ENCODE results near the gene FAM237B. TPM values are rescaled to one million over a fixed set of nuclear protein-coding genes. Genes with fewer than 3 reads are reported as not detected.

Gene FAM237B
- total and polyA plus RNA-seq, 2 of the 13 experiments (the other 11 are each of a cell fraction or from before 2014, with no cell fraction given), result not detected

DNA sequence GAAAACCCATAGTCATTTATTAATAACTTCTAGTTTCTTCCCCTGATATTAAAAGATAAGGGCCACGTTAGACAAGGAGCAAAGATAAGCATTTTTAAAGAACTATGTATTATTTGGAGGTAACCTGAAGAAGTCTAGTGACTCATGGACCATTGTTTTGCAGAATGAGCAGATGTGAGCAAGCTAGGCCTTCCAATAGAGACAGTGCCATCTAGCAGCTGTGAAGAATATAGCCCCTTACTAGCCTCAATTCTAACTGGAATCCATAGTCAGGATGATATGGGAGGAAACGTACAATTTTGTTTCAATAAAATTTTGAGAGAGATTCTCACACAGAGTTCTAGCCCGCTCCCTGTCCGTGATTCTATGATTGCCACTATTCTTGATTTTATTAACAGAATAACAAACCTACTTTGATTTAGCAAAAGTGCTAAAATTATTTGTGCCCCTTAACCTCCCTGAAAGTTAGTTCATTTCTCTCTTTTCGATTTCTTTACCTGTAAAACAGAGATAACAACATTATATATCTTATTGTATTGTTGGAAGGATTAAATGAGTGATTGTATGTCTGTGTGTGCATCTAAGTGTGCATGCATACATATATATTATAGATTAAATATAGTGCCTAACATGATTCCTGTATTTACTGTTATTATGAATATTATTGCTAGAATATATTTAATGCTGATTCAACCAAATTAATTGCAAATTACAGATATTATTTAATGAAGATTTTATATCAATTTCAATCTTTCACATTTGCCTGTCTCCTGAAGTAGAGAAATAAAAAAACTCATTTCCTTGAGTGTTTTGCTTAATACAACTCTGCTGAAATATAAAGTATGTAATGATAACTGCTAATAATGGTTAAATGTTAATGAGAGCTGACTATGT, 22.7 kb downstream of the FAM237B start (continued):
- TF ChIP-seq, protein P1, sequence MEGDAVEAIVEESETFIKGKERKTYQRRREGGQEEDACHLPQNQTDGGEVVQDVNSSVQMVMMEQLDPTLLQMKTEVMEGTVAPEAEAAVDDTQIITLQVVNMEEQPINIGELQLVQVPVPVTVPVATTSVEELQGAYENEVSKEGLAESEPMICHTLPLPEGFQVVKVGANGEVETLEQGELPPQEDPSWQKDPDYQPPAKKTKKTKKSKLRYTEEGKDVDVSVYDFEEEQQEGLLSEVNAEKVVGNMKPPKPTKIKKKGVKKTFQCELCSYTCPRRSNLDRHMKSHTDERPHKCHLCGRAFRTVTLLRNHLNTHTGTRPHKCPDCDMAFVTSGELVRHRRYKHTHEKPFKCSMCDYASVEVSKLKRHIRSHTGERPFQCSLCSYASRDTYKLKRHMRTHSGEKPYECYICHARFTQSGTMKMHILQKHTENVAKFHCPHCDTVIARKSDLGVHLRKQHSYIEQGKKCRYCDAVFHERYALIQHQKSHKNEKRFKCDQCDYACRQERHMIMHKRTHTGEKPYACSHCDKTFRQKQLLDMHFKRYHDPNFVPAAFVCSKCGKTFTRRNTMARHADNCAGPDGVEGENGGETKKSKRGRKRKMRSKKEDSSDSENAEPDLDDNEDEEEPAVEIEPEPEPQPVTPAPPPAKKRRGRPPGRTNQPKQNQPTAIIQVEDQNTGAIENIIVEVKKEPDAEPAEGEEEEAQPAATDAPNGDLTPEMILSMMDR (CRISPR knock-in tag; IDR thresholded peaks at IDR 0.05), result peak; percentile 83
- TF ChIP-seq, protein P2, sequence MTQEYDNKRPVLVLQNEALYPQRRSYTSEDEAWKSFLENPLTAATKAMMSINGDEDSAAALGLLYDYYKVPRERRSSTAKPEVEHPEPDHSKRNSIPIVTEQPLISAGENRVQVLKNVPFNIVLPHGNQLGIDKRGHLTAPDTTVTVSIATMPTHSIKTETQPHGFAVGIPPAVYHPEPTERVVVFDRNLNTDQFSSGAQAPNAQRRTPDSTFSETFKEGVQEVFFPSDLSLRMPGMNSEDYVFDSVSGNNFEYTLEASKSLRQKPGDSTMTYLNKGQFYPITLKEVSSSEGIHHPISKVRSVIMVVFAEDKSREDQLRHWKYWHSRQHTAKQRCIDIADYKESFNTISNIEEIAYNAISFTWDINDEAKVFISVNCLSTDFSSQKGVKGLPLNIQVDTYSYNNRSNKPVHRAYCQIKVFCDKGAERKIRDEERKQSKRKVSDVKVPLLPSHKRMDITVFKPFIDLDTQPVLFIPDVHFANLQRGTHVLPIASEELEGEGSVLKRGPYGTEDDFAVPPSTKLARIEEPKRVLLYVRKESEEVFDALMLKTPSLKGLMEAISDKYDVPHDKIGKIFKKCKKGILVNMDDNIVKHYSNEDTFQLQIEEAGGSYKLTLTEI (CRISPR knock-in tag; conservative IDR thresholded peaks at IDR 0.05), result no peak
- peak; percentile 83 for TF ChIP-seq SMC3 (IDR thresholded peaks at IDR 0.05; ENCODE audit: low read length)
- TF ChIP-seq, protein P3, sequence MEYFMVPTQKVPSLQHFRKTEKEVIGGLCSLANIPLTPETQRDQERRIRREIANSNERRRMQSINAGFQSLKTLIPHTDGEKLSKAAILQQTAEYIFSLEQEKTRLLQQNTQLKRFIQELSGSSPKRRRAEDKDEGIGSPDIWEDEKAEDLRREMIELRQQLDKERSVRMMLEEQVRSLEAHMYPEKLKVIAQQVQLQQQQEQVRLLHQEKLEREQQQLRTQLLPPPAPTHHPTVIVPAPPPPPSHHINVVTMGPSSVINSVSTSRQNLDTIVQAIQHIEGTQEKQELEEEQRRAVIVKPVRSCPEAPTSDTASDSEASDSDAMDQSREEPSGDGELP (IDR thresholded peaks at IDR 0.05; ENCODE audit: borderline replicate concordance, low read depth), result peak; percentile 15; the same call in 1 of the 2 replicates
- no peak for TF ChIP-seq ZFP1 (CRISPR knock-in tag; IDR thresholded peaks at IDR 0.05)
- no peak for TF ChIP-seq ZNF33A (CRISPR knock-in tag; IDR thresholded peaks at IDR 0.05; ENCODE audit: borderline replicate concordance)
- peak; percentile 86 for TF ChIP-seq STAG1 (CRISPR knock-in tag; IDR thresholded peaks at IDR 0.05)
- TF ChIP-seq ZIK1 (CRISPR knock-in tag; IDR thresholded peaks at IDR 0.05; ENCODE audit: borderline replicate concordance, low read depth), result no peak
- no peak for TF ChIP-seq TBL1XR1 (IDR thresholded peaks at IDR 0.05; ENCODE audit: borderline replicate concordance, low read length, partially characterized antibody)
- no peak for TF ChIP-seq ZNF670 (CRISPR knock-in tag; IDR thresholded peaks at IDR 0.05; ENCODE audit: borderline replicate concordance)
- TF ChIP-seq ZNF615 (CRISPR knock-in tag; IDR thresholded peaks at IDR 0.05; ENCODE audit: borderline replicate concordance), result no peak
- TF ChIP-seq, protein P4, sequence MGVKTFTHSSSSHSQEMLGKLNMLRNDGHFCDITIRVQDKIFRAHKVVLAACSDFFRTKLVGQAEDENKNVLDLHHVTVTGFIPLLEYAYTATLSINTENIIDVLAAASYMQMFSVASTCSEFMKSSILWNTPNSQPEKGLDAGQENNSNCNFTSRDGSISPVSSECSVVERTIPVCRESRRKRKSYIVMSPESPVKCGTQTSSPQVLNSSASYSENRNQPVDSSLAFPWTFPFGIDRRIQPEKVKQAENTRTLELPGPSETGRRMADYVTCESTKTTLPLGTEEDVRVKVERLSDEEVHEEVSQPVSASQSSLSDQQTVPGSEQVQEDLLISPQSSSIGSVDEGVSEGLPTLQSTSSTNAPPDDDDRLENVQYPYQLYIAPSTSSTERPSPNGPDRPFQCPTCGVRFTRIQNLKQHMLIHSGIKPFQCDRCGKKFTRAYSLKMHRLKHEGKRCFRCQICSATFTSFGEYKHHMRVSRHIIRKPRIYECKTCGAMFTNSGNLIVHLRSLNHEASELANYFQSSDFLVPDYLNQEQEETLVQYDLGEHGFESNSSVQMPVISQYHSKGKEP (CRISPR knock-in tag; IDR thresholded peaks at IDR 0.05), result no peak
- no peak for TF ChIP-seq ZNF510 (CRISPR knock-in tag; IDR thresholded peaks at IDR 0.05; ENCODE audit: low read depth)
- TF ChIP-seq TOPORS (CRISPR knock-in tag; IDR thresholded peaks at IDR 0.05), result no peak
- no peak for TF ChIP-seq ZNF234 (CRISPR knock-in tag; conservative IDR thresholded peaks at IDR 0.05)
- 0 out of 2 replicates have a peak, but pooled peaks have one; percentile 22 for TF ChIP-seq MIXL1 (CRISPR knock-in tag; IDR thresholded peaks at IDR 0.05)
- 0 out of 2 replicates have a peak, but pooled peaks have one; percentile 24 for TF ChIP-seq SOX5 (CRISPR knock-in tag; IDR thresholded peaks at IDR 0.05; ENCODE audit: borderline replicate concordance)
- TF ChIP-seq, protein P5, sequence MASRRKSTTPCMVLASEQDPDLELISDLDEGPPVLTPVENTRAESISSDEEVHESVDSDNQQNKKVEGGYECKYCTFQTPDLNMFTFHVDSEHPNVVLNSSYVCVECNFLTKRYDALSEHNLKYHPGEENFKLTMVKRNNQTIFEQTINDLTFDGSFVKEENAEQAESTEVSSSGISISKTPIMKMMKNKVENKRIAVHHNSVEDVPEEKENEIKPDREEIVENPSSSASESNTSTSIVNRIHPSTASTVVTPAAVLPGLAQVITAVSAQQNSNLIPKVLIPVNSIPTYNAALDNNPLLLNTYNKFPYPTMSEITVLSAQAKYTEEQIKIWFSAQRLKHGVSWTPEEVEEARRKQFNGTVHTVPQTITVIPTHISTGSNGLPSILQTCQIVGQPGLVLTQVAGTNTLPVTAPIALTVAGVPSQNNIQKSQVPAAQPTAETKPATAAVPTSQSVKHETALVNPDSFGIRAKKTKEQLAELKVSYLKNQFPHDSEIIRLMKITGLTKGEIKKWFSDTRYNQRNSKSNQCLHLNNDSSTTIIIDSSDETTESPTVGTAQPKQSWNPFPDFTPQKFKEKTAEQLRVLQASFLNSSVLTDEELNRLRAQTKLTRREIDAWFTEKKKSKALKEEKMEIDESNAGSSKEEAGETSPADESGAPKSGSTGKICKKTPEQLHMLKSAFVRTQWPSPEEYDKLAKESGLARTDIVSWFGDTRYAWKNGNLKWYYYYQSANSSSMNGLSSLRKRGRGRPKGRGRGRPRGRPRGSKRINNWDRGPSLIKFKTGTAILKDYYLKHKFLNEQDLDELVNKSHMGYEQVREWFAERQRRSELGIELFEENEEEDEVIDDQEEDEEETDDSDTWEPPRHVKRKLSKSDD (CRISPR knock-in tag; IDR thresholded peaks at IDR 0.05; ENCODE audit: low read depth), result no peak
- TF ChIP-seq, protein P6, sequence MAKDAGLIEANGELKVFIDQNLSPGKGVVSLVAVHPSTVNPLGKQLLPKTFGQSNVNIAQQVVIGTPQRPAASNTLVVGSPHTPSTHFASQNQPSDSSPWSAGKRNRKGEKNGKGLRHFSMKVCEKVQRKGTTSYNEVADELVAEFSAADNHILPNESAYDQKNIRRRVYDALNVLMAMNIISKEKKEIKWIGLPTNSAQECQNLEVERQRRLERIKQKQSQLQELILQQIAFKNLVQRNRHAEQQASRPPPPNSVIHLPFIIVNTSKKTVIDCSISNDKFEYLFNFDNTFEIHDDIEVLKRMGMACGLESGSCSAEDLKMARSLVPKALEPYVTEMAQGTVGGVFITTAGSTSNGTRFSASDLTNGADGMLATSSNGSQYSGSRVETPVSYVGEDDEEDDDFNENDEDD (CRISPR knock-in tag; IDR thresholded peaks at IDR 0.05; ENCODE audit: borderline replicate concordance), result no peak
